Choroid plexus epithelial cell (primary cell): ENCODE results near the gene EML5.

Source experiments
- DNase-seq: peaks from one replicate; pipeline ENCODE4 v3.0.0-alpha.2; 2010; ENCODE audit warnings: low read depth
- H3K4me3 ChIP-seq: 2 replicates; pipeline ENCODE4 v1.5.1; 2011; ENCODE audit warnings: low read depth, mild to moderate bottlenecking, control low read depth, low read length, moderate library complexity
- CTCF ChIP-seq: conservative IDR thresholded peaks from 2 replicates; pipeline ENCODE4 v1.5.1; 2011; ENCODE audit warnings: low read depth, mild to moderate bottlenecking, control low read depth, inconsistent platforms, low read length, moderate library complexity

The EML5 gene

GRCh38 chr14:88804477-88804876, 11.7 kb upstream of the EML5 start:
- DNase-seq = no peak
- no peak for TF ChIP-seq CTCF
- H3K4me3 ChIP-seq = no peak overlapping the region

- no peak for TF ChIP-seq CTCF
- no peak for DNase-seq
Observed at GRCh38 chr14:88804035-88804434, 11.3 kb upstream of the EML5 start.

GRCh38 chr14:88802596-88802995, 9.8 kb upstream of the EML5 start:
- no peak for TF ChIP-seq CTCF
- DNase-seq = peak; percentile 6
- H3K4me3 ChIP-seq = no peak overlapping the region

More at GRCh38 chr14:88804035-88804434, 11.3 kb upstream of the EML5 start:
- no peak overlapping the region for H3K4me3 ChIP-seq

GRCh38 chr14:88799522-88799921, 6.8 kb upstream of the EML5 start:
- no peak for TF ChIP-seq CTCF
- DNase-seq = no peak

GRCh38 chr14:88798156-88798555, 5.4 kb upstream of the EML5 start:
- H3K4me3 ChIP-seq = no peak overlapping the region
- DNase-seq = no peak
- TF ChIP-seq CTCF = no peak

More at GRCh38 chr14:88799522-88799921, 6.8 kb upstream of the EML5 start:
- H3K4me3 ChIP-seq = no peak overlapping the region

GRCh38 chr14:88793259-88793625, 489 bp upstream of the EML5 start:
- no peak for DNase-seq
- H3K4me3 ChIP-seq = peak overlapping the region; percentile 63
- TF ChIP-seq CTCF = no peak

GRCh38 chr14:88791629-88792472, 902 bp downstream of the EML5 start:
- H3K4me3 ChIP-seq = peak overlapping the region; percentile 63
- TF ChIP-seq CTCF = no peak
- DNase-seq = no peak
